HepG2 (cell line): ENCODE data around the gene PPP4C. TPM values are rescaled to one million over a fixed set of nuclear protein-coding genes. Genes with fewer than 3 reads are reported as not detected.
A peak's percentile ranks its signal among the peaks of the same experiment; 100 is the strongest.

Source experiments
- BRCA1 ChIP-seq: sonication (generic); formaldehyde crosslinking; IDR thresholded peaks from 2 replicates; pipeline ENCODE4 v1.4.0; 2020; ENCODE audit warnings: missing genetic modification reagents
- GFI1 ChIP-seq: sonication (generic); formaldehyde crosslinking; IDR thresholded peaks from 2 replicates; pipeline ENCODE4 v1.5.0; 2020; ENCODE audit warnings: missing genetic modification reagents, mild to moderate bottlenecking, borderline replicate concordance
- JUNB ChIP-seq: sonication (generic); formaldehyde crosslinking; IDR thresholded peaks from 2 replicates; pipeline ENCODE4 v1.8.0; 2022; ENCODE audit warnings: missing genetic modification reagents, mild to moderate bottlenecking, borderline replicate concordance
- NR1H2 ChIP-seq: sonication (generic); formaldehyde crosslinking; IDR thresholded peaks from 2 replicates; pipeline ENCODE4 v1.8.1; 2022; ENCODE audit warnings: low read depth, missing genetic modification reagents, borderline replicate concordance
- XBP1 ChIP-seq: sonication (generic); formaldehyde crosslinking; IDR thresholded peaks from 2 replicates; pipeline ENCODE4 v1.5.0; 2020; ENCODE audit warnings: missing genetic modification reagents
- ZNF510 ChIP-seq: sonication (generic); formaldehyde crosslinking; IDR thresholded peaks from 2 replicates; pipeline ENCODE4 v1.4.0; 2020; ENCODE audit warnings: low read depth, mild to moderate bottlenecking, missing genetic modification reagents
- ZNF678 ChIP-seq: sonication (generic); formaldehyde crosslinking; IDR thresholded peaks from 2 replicates; pipeline ENCODE4 v1.4.0; 2020; ENCODE audit warnings: mild to moderate bottlenecking, missing genetic modification reagents
- polyA plus RNA-seq, 8 experiments: library from polyadenylated mRNA; depleted of rRNA in 3 of 8; stranded (reverse) in 7 of 8; unstranded in 1 of 8; fragments of >200 nt; fragmentation: Illumina TruSeq in 4 of 8; extraction: Trizol in 4 of 8; gene quantifications; 2 replicates each; pipeline versions ENCODE4 v1.2.1 to v1.2.3, GENCODE V29; 2011 to 2016; ENCODE audit warnings: low read depth in 4 of 8, missing spikeins in 1 of 8, mixed read lengths in 1 of 8; ENCODE audit not compliant: insufficient read depth in 1 of 8
- total RNA-seq, 5 experiments: library from RNA; depleted of rRNA; stranded (reverse); fragments of >200 nt; fragmentation: Illumina TruSeq; extraction: Trizol; gene quantifications; 2 replicates each; pipeline ENCODE4 v1.2.3, GENCODE V29; 2016; ENCODE audit warnings: low read depth in 1 of 5
- TF ChIP-seq, protein P1 (sequence below): sonication (generic); formaldehyde crosslinking; IDR thresholded peaks from 2 replicates; pipeline ENCODE4 v1.5.1; 2020; ENCODE audit warnings: missing genetic modification reagents, mild to moderate bottlenecking, borderline replicate concordance
- TF ChIP-seq, protein P2 (sequence below): sonication (generic); formaldehyde crosslinking; IDR thresholded peaks from 2 replicates; pipeline ENCODE4 v1.4.0; 2020; ENCODE audit warnings: low read depth, missing genetic modification reagents
- TF ChIP-seq, protein P3 (sequence below): sonication (generic); formaldehyde crosslinking; IDR thresholded peaks from 2 replicates; pipeline ENCODE4 v1.8.0; 2022; ENCODE audit warnings: missing genetic modification reagents, mild to moderate bottlenecking, moderate library complexity, borderline replicate concordance
- TF ChIP-seq, protein P4 (sequence below), 2 experiments: fragments of 450-650 bp in 1 of 2; sonication (generic) in 1 of 2; formaldehyde crosslinking; IDR thresholded peaks; 2 replicates each; pipeline versions ENCODE4 v1.5.0 to v1.8.0; 2020 to 2022; ENCODE audit warnings: mild to moderate bottlenecking in 1 of 2, missing genetic modification reagents in 1 of 2
- TF ChIP-seq, protein P5 (sequence below): sonication (generic); formaldehyde crosslinking; conservative IDR thresholded peaks from 2 replicates; pipeline ENCODE4 v1.8.0; 2022; ENCODE audit warnings: missing genetic modification reagents
- TF ChIP-seq, protein P6 (sequence below): sonication (generic); formaldehyde crosslinking; IDR thresholded peaks from 2 replicates; pipeline ENCODE4 v1.4.0; 2020; ENCODE audit warnings: missing genetic modification reagents

Gene PPP4C
- total and polyA plus RNA-seq, 2 of the 13 experiments (the other 11 are each of a cell fraction or from before 2014, with no cell fraction given): 176 to 220 TPM

DNA sequence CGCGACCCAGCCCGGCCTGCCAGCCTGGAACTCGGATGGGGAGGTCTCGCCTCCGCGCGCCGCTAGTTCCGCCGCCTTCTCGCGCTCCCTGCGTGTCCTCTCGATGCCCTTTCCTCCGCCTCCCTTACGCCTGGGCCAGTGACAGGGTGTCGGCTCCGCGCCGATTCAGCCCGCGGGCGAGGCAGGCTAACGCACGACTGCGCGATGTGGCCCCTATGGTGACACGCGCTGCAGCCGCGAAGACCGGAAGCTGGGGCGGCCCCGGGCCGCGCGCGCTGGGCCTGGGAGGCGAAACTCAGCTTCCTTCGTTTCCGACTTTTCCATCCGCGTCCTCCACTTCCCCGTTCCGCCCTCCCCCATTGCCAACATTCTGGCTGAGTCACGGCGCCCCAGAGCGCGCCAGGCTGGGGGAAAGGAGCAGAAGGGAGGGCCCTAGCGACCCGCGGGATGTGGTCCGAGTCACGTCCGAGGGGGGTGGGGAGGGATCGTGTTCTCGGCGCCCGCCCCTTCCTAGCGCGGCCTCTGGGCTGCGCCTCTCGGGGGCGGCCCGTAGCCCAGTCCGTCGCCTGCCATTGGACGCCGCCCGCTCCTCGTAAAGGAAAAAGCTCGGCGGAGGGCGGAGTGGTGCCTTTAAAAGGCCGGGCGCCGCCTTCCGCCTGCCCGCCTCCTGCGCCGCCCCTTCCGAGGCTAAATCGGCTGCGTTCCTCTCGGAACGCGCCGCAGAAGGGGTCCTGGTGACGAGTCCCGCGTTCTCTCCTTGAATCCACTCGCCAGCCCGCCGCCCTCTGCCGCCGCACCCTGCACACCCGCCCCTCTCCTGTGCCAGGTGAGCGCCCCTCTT is 10.5 kb upstream of the PPP4C start, which contains the start of gene ALDOA (continued):
- TF ChIP-seq, protein P1, sequence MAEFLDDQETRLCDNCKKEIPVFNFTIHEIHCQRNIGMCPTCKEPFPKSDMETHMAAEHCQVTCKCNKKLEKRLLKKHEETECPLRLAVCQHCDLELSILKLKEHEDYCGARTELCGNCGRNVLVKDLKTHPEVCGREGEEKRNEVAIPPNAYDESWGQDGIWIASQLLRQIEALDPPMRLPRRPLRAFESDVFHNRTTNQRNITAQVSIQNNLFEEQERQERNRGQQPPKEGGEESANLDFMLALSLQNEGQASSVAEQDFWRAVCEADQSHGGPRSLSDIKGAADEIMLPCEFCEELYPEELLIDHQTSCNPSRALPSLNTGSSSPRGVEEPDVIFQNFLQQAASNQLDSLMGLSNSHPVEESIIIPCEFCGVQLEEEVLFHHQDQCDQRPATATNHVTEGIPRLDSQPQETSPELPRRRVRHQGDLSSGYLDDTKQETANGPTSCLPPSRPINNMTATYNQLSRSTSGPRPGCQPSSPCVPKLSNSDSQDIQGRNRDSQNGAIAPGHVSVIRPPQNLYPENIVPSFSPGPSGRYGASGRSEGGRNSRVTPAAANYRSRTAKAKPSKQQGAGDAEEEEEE (CRISPR knock-in tag): peak; percentile 98
- peak; percentile 31 for TF ChIP-seq XBP1 (CRISPR knock-in tag)
- TF ChIP-seq, protein P2, sequence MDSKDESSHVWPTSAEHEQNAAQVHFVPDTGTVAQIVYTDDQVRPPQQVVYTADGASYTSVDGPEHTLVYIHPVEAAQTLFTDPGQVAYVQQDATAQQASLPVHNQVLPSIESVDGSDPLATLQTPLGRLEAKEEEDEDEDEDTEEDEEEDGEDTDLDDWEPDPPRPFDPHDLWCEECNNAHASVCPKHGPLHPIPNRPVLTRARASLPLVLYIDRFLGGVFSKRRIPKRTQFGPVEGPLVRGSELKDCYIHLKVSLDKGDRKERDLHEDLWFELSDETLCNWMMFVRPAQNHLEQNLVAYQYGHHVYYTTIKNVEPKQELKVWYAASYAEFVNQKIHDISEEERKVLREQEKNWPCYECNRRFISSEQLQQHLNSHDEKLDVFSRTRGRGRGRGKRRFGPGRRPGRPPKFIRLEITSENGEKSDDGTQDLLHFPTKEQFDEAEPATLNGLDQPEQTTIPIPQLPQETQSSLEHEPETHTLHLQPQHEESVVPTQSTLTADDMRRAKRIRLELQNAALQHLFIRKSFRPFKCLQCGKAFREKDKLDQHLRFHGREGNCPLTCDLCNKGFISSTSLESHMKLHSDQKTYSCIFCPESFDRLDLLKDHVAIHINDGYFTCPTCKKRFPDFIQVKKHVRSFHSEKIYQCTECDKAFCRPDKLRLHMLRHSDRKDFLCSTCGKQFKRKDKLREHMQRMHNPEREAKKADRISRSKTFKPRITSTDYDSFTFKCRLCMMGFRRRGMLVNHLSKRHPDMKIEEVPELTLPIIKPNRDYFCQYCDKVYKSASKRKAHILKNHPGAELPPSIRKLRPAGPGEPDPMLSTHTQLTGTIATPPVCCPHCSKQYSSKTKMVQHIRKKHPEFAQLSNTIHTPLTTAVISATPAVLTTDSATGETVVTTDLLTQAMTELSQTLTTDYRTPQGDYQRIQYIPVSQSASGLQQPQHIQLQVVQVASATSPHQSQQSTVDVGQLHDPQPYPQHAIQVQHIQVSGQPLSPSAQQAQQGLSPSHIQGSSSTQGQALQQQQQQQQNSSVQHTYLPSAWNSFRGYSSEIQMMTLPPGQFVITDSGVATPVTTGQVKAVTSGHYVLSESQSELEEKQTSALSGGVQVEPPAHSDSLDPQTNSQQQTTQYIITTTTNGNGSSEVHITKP: peak; percentile 93
- peak; percentile 96 for TF ChIP-seq NR1H2 (CRISPR knock-in tag)
- peak; percentile 87 for TF ChIP-seq JUNB
- TF ChIP-seq, protein P3, sequence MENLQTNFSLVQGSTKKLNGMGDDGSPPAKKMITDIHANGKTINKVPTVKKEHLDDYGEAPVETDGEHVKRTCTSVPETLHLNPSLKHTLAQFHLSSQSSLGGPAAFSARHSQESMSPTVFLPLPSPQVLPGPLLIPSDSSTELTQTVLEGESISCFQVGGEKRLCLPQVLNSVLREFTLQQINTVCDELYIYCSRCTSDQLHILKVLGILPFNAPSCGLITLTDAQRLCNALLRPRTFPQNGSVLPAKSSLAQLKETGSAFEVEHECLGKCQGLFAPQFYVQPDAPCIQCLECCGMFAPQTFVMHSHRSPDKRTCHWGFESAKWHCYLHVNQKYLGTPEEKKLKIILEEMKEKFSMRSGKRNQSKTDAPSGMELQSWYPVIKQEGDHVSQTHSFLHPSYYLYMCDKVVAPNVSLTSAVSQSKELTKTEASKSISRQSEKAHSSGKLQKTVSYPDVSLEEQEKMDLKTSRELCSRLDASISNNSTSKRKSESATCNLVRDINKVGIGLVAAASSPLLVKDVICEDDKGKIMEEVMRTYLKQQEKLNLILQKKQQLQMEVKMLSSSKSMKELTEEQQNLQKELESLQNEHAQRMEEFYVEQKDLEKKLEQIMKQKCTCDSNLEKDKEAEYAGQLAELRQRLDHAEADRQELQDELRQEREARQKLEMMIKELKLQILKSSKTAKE (CRISPR knock-in tag): peak; percentile 90
- TF ChIP-seq GFI1 (CRISPR knock-in tag): 0 out of 2 replicates have a peak, but pooled peaks have one; percentile 50
- TF ChIP-seq, protein P4, sequence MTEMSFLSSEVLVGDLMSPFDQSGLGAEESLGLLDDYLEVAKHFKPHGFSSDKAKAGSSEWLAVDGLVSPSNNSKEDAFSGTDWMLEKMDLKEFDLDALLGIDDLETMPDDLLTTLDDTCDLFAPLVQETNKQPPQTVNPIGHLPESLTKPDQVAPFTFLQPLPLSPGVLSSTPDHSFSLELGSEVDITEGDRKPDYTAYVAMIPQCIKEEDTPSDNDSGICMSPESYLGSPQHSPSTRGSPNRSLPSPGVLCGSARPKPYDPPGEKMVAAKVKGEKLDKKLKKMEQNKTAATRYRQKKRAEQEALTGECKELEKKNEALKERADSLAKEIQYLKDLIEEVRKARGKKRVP (CRISPR knock-in tag; IDR thresholded peaks at IDR 0.05): peak in 1 of 2 experiments; percentile 73; a peak in 2 of 4 replicates
- TF ChIP-seq, protein P5, sequence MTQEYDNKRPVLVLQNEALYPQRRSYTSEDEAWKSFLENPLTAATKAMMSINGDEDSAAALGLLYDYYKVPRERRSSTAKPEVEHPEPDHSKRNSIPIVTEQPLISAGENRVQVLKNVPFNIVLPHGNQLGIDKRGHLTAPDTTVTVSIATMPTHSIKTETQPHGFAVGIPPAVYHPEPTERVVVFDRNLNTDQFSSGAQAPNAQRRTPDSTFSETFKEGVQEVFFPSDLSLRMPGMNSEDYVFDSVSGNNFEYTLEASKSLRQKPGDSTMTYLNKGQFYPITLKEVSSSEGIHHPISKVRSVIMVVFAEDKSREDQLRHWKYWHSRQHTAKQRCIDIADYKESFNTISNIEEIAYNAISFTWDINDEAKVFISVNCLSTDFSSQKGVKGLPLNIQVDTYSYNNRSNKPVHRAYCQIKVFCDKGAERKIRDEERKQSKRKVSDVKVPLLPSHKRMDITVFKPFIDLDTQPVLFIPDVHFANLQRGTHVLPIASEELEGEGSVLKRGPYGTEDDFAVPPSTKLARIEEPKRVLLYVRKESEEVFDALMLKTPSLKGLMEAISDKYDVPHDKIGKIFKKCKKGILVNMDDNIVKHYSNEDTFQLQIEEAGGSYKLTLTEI (CRISPR knock-in tag): no peak; the same call in 1 of the 2 replicates
- no peak for TF ChIP-seq BRCA1
- TF ChIP-seq, protein P6, sequence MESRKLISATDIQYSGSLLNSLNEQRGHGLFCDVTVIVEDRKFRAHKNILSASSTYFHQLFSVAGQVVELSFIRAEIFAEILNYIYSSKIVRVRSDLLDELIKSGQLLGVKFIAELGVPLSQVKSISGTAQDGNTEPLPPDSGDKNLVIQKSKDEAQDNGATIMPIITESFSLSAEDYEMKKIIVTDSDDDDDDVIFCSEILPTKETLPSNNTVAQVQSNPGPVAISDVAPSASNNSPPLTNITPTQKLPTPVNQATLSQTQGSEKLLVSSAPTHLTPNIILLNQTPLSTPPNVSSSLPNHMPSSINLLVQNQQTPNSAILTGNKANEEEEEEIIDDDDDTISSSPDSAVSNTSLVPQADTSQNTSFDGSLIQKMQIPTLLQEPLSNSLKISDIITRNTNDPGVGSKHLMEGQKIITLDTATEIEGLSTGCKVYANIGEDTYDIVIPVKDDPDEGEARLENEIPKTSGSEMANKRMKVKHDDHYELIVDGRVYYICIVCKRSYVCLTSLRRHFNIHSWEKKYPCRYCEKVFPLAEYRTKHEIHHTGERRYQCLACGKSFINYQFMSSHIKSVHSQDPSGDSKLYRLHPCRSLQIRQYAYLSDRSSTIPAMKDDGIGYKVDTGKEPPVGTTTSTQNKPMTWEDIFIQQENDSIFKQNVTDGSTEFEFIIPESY (CRISPR knock-in tag): no peak; the same call in 1 of the 2 replicates
- peak; percentile 87; the same call in 1 of the 2 replicates for TF ChIP-seq ZNF678
- peak; percentile 89; the same call in 1 of the 2 replicates for TF ChIP-seq ZNF510
